Fibroblast of lung (primary cell): ENCODE results near the gene BCL6B. TPM values are rescaled to one million over a fixed set of nuclear protein-coding genes. Genes with fewer than 3 reads are reported as not detected.

Experiments used
- DNase-seq, 2 donors: peaks; one replicate each; pipeline versions ENCODE4 v3.0.0 to v3.0.0-alpha.2; 2010; ENCODE audit warnings: low read depth in 2 of 2
- H2AFZ ChIP-seq: 2 replicates; pipeline ENCODE4 v1.5.1; 2012; ENCODE audit warnings: low read length, control low read depth, inconsistent platforms
- H3K27ac ChIP-seq: 2 replicates; pipeline ENCODE4 v1.5.1; 2011; ENCODE audit warnings: low read length, control low read depth; ENCODE audit not compliant: insufficient read depth
- H3K27me3 ChIP-seq: 2 replicates; pipeline ENCODE4 v1.5.1; 2011; ENCODE audit warnings: mild to moderate bottlenecking, low read length; ENCODE audit not compliant: control insufficient read depth, insufficient read depth
- H3K36me3 ChIP-seq: 2 replicates; pipeline ENCODE4 v1.5.1; 2011; ENCODE audit warnings: low read length; ENCODE audit not compliant: control insufficient read depth, insufficient read depth
- H3K4me1 ChIP-seq: 2 replicates; pipeline ENCODE4 v1.5.1; 2011; ENCODE audit warnings: low read length; ENCODE audit not compliant: control insufficient read depth, insufficient read depth; ENCODE audit errors: extremely low read depth
- H3K4me2 ChIP-seq: 2 replicates; pipeline ENCODE4 v1.5.1; 2011; ENCODE audit warnings: low read length, control low read depth; ENCODE audit not compliant: insufficient read depth; ENCODE audit errors: extremely low read depth
- H3K4me3 ChIP-seq, 4 experiments: fragments of 200-600 bp in 1 of 4; sonication (generic) in 1 of 4; replicated peaks in 1 of 4; 2 replicates each; pipeline ENCODE4 v1.5.1; 2011 to 2016; ENCODE audit warnings: low read length in 4 of 4, low read depth in 3 of 4, mild to moderate bottlenecking in 3 of 4, control low read depth in 2 of 4, inconsistent platforms in 1 of 4, mixed read lengths in 1 of 4; ENCODE audit not compliant: insufficient read depth in 1 of 4; ENCODE audit errors: control extremely low read depth in 1 of 4
- H3K79me2 ChIP-seq: 2 replicates; pipeline ENCODE4 v1.5.1; 2012; ENCODE audit warnings: mild to moderate bottlenecking, low read length, inconsistent platforms; ENCODE audit not compliant: control insufficient read depth, insufficient read depth
- H3K9ac ChIP-seq: 2 replicates; pipeline ENCODE4 v1.5.1; 2011; ENCODE audit warnings: mild to moderate bottlenecking, low read length, control low read depth; ENCODE audit not compliant: insufficient read depth
- H3K9me3 ChIP-seq: 2 replicates; pipeline ENCODE4 v1.5.1; 2012; ENCODE audit warnings: low read depth, low read length; ENCODE audit not compliant: control insufficient read depth, insufficient read depth
- H4K20me1 ChIP-seq: 2 replicates; pipeline ENCODE4 v1.5.1; 2011; ENCODE audit warnings: low read length; ENCODE audit not compliant: control insufficient read depth, insufficient read depth; ENCODE audit errors: extremely low read depth
- CTCF ChIP-seq, 2 donors: IDR thresholded peaks in 1 of 2; conservative IDR thresholded peaks in 1 of 2; 1 replicate in 1 of 2; 2 replicates in 1 of 2; pipeline ENCODE4 v1.5.1; 2011 to 2012; ENCODE audit warnings: low read length in 2 of 2, control low read depth in 1 of 2, inconsistent platforms in 1 of 2, low read depth in 1 of 2, mild to moderate bottlenecking in 1 of 2
- EZH2 ChIP-seq: IDR thresholded peaks from 2 replicates; pipeline ENCODE4 v1.5.1; 2012; ENCODE audit warnings: low read length, control low read depth, mild to moderate bottlenecking; ENCODE audit errors: missing control alignments
- polyA plus RNA-seq, 2 donors: library from polyadenylated mRNA; depleted of rRNA in 1 of 2; stranded (reverse) in 1 of 2; unstranded in 1 of 2; fragments of >200 nt; gene quantifications; 2 replicates each; pipeline ENCODE4 v1.2.1, GENCODE V29; 2011 to 2012; ENCODE audit warnings: missing spikeins in 1 of 2
- total RNA-seq: library from RNA; depleted of rRNA; stranded (reverse); fragments of >200 nt; gene quantifications from 2 replicates; pipeline ENCODE4 v1.2.1, GENCODE V29; 2014

The BCL6B gene
- total and polyA plus RNA-seq, 2 donors (not counting 1 experiment from before 2014, with no cell fraction given): 0.02 to 0.50 TPM

- Histone ChIP-seq H3K4me2 (no peak overlapping the region), H4K20me1 (no peaks in the 10 kb centered on the region), H3K36me3 (no peaks in the 10 kb centered on the region), H3K9me3 (no peaks in the 10 kb centered on the region), H3K79me2 (no peaks in the 10 kb centered on the region), H3K9ac (no peak overlapping the region), H3K27ac (no peak overlapping the region), H3K4me1 (peaks cover 3% of the 10 kb centered on the region), H3K4me3 (no peak overlapping the region), H2AFZ (no peak overlapping the region), H3K27me3 (peaks cover 10% of the 10 kb centered on the region)
- peak in 1 of 2 donors; percentile 79 for DNase-seq
- TF ChIP-seq CTCF (conservative IDR thresholded peaks at IDR 0.05 in 1 of 2, IDR thresholded peaks at IDR 0.05 in 1 of 2; ENCODE audit: low read depth in 1 of 2, low read length in 2 of 2) (no peak), EZH2 (no peak)
These were observed 41.4 kb downstream of the BCL6B start for GRCh38 chr17:7064261-7064660.

GRCh38 chr17:7067198-7067597 is 44.3 kb downstream of the BCL6B start:
- H3K4me1 ChIP-seq: no peaks in the 10 kb centered on the region

GRCh38 chr17:7068268-7068667 is 45.4 kb downstream of the BCL6B start:
- H3K9me3 ChIP-seq: no peaks in the 10 kb centered on the region
- H3K9ac ChIP-seq: no peak overlapping the region
- no peaks in the 10 kb centered on the region for H3K36me3 ChIP-seq
- no peak overlapping the region for H3K4me2 ChIP-seq
- no peak overlapping the region for H3K4me3 ChIP-seq
- no peak overlapping the region for H2AFZ ChIP-seq
- no peaks in the 10 kb centered on the region for H3K4me1 ChIP-seq
- TF ChIP-seq EZH2 (no peak), CTCF (conservative IDR thresholded peaks at IDR 0.05 in 1 of 2, IDR thresholded peaks at IDR 0.05 in 1 of 2; ENCODE audit: low read depth in 1 of 2, low read length in 2 of 2) (no peak)
- no peaks in the 10 kb centered on the region for H4K20me1 ChIP-seq
- no peak for DNase-seq
- no peaks in the 10 kb centered on the region for H3K79me2 ChIP-seq
- no peak overlapping the region for H3K27ac ChIP-seq
- peaks cover 14% of the 10 kb centered on the region for H3K27me3 ChIP-seq

More at GRCh38 chr17:7067198-7067597, 44.3 kb downstream of the BCL6B start:
- TF ChIP-seq CTCF (conservative IDR thresholded peaks at IDR 0.05 in 1 of 2, IDR thresholded peaks at IDR 0.05 in 1 of 2; ENCODE audit: low read depth in 1 of 2, low read length in 2 of 2) (no peak), EZH2 (no peak)
- H3K36me3 ChIP-seq: no peaks in the 10 kb centered on the region
- no peak for DNase-seq
- no peak overlapping the region for H3K27ac ChIP-seq
- no peaks in the 10 kb centered on the region for H4K20me1 ChIP-seq
- H3K79me2 ChIP-seq: no peaks in the 10 kb centered on the region
- no peak overlapping the region for H2AFZ ChIP-seq
- H3K4me2 ChIP-seq: no peak overlapping the region
- no peak overlapping the region for H3K9ac ChIP-seq
- H3K27me3 ChIP-seq: peaks cover 13% of the 10 kb centered on the region
- no peak overlapping the region for H3K4me3 ChIP-seq
- no peaks in the 10 kb centered on the region for H3K9me3 ChIP-seq
